Posterior cingulate gyrus (tissue), 11 donors: Measurements from ENCODE around the gene CD58.
A peak's percentile ranks its signal among the peaks of the same experiment; 100 is the strongest.
"Not testable (repeated sequence)": the region's sequence is repeated elsewhere in the genome, so short reads cannot be mapped to it uniquely, and the experiment has no call there.

ENCODE experiments used
- DNase-seq, 10 donors: peaks; one replicate each; pipeline versions ENCODE4 v3.0.0 to v3.0.0-alpha.2; 2020 to 2021; ENCODE audit warnings: mixed read lengths in 3 of 10
- intact Hi-C: fragments of 100-400 bp; cut with DNase I; formaldehyde crosslinking; loops from one replicate; pipeline ENCODE4 v1.15.1; 2023

The CD58 gene

DNA sequence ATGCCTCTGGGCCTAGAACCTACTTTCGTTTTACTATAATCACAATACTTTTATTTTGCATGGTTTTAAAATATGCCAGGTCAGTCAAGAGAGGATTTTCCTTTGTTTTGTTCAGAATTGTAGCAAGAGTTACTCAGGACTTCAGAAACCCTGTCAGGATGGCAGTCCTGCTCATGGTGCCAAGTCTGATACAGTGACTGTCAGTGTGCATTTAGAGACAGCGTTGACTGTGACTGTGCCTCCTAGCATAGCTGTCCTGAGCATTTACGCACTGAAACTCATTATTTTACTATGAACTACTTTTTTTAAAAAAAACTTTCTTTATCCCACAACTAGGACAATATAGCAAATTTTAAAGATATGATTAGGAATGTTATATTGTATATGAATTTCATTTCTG, 23.2 kb upstream of the CD58 start:
- intact Hi-C loops, DNase-seq: not testable (repeated sequence)

DNA sequence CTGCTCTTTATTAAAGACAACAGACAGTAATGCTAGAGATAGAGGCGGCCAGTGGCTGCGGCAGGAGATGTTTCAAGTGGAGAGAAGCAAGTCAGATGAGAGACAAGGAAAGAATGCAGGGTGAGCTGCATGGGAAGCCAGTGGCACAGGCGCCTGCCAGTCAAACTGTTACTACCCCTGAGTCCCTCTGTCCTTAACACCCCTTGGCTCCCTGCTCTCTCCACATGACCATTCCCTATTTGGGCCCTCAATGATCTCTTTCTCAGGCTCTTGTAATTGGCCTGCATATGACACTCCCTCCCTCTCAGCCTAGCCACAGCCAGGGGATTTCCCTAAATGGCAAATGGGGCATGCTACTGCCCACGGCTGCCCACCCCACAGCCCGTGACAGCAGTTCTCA, 22.6 kb upstream of the CD58 start:
- intact Hi-C loops, DNase-seq: not testable (repeated sequence)

DNA sequence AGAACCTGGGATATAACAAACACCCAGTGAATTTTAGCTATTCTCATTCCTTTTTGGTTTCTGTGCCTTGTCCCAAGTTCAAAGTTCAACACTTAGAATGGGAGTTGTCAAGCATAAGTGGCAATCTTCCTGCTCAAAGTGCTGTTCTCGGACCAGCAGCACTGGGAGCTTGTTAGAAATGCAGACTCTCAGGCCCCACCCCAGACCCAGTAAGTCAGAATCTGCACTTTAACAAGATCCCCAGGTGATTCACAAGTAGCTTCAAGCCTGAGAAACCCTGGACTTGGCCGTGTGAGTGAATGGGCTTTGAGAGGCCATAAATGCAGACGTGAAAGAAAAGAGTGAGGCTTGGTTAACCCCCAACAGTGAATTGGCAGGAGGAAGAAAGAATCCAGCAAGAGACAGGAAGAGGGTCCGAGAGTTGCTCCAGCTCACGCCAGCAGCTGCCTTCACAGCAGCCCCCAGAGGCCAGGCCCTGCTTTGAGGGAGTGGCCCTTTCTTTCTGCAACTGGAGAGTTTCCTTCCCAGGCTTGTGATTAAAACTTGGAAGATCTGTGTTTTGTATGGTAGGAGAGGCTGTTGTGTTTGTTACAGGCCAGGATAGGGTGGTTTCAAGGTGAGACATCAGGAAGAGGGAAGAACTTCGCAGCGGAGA, 21.3 kb upstream of the CD58 start:
- intact Hi-C loops, DNase-seq: not testable (repeated sequence)

GRCh38 chr1:116591006-116591950, 20.5 kb upstream of the CD58 start:
- intact Hi-C loops, DNase-seq: not testable (repeated sequence)

DNA sequence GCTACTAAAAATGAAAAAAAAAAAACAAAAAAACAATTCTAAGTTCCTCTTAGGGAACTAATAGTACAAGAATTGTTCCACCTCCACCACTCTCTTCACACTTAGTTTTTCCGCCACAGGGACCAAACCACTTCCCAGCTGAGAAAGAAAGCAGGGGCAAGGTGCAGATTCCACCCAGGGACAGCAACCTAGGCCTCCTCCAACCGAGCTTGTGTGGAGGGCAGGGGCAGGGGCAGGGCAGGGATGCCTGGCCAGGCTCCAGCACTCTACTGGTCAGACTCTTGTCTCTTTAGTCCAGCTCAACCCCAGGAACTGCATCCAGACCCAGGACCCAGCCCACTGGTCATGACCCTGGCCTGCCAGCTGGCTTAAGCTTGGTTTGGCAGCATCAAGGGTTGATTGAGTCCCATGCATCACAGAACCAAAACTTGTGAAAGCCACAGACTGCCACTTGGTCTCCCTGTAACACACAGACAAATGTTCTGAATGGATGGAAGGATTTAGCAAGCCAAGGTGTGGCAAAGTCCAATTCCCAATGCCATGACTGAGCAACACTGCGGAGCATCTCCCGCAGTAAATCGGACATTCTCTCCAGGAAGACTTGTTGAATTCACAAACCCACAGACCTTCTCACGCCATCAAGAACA, 19.7 kb upstream of the CD58 start:
- intact Hi-C loops: not testable (repeated sequence)

DNA sequence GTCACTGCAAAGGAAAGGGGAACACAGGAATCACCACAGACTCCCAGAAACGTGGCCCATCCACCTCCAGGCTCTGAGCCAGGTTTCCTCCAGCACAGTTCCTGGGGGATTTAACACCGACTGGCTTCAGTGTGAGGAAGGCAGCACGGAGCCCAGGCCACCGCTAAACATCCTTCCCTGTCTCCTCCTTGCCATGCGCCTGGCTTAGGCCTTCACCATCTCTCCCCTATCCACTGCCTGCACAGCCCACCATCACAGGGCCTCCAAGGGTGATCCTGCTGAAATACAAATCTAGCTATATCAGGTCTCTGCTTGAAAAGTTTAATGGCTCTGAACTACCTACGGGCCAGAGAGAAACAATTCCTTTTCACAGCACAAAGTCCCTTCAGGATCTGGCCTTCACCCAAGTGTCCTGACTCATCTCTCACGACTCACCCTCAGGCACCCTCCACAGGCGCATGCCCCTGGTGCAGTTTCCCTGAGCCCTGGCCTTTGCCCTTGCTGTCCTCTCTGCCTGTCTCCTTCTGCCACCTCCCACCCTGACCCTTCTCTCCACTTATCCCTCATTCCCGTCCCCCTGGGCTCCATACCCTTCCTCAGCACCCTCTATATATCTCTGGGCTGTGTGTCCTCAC, 18.4 kb upstream of the CD58 start:
- DNase-seq, intact Hi-C loops: not testable (repeated sequence)

More for the DNA sequence above, 19.7 kb upstream of the CD58 start:
- DNase-seq: not testable (repeated sequence)

DNA sequence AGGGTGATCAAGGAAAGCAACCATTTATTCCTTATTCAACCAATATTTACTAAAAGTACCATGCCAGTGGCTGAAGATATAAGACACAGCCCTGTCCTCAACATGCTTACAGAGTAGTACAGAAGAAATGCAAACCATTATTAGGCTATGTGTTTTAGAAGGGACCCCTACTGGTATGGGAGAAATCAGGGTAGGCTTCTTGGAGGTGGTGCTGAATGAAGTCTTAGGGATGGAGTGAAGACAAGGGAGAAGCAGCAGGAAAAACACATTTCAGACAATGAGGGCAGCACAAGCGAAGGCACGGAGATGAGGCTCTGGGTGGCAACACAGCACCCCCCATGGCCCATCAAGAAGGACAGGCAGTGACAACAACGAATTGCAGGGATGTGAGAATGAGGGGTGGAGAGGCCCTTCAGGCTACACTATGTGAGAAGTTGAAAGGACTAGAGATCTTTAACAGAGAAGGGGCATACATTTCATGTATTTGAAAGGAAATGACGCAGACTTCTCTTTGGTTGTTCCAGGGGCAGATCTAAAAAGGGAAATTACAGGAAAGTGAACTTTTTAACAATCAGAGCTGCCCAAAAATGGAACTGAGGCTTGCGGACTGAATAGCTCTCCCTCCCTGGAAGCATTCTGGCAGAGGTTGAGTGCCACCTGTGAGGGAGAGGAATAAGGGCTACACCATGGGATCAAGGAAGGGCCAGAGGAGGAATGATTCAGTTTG, 16.8 kb upstream of the CD58 start:
- intact Hi-C loops: no loop called here
- DNase-seq: no peak

DNA sequence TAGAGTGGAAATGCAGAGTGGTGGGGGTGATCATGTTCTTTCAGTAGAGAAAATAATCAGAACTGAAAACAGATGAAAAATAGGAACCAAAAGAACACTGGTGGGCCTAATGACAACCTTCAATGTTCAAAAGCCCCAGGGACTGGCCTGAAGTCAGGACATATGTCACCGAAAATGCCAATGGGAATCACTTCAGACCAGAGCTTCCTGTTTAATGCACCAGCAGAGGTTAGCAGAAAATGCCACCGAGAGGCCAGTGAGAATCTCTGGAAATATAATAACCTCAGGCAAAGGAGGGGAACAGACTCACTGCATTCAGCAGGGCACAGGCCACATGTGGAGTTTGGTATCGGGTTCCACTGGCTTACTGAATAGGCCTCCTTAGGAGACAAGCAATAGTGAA, 15.9 kb upstream of the CD58 start:
- intact Hi-C loops: no loop called here
- DNase-seq: no peak

DNA sequence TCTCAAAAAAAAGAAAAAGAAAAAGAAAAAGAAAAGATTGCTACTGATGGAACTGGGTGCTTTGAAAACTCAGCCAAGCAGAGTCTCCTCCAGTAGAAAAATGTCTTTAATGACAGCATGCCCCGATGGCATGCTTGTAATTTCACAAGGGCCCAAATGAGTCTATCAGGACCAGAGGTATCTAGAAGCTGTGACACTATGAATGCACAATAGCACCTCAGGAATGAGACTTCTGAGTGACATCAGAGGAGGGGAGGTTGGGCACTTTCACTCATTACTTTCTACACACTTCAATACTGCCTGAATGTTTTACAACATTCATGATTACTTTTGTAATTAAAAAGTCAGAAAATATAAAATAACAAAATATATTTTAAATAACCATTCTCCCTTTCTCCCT, 15.1 kb upstream of the CD58 start:
- no peak for DNase-seq
- intact Hi-C loops: no loop called here

- intact Hi-C loops: no loop called here
These were observed 10.6 kb upstream of the CD58 start for GRCh38 chr1:116581323-116581885.

DNA sequence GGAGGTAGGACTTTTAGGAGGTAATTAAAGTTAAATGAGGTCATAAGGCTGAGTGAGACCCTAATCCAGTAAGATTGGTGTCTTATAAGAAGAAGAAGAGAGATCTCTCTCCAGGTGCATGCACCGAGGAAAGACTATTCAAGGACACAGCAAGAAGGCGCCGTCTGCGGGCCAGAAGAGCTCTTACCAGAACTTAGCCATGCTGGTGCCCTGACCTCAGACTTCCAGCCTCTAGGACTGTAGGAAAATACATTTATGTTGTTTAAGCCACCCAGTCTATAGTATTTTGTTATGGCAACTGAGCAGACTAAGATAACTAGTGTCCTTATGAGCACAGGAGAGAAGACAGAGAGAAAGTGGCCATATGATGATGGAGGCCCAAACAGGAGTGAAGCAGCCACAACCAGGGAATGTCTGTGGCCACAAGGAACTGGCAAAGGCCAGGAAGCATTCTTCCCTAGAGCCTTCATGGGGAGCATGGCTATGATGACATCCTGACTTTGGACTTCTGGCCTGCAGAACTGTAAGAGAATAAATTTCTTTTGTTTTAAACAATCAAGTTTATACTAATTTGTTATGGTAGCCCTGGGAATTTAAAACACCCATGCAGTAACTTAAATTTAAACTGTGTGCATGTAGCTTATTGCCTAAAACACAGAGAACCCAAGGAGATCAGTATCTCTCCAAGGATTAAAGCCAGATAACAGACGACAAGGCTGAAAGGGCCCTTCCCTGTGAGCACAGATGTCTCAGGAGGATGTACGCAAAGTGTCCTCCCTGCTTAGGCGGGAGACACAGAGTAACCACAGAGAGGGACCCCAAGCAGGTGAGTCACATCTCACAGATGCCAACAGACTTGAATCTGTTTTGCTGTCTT, 9.9 kb upstream of the CD58 start:
- DNase-seq: no peak
- intact Hi-C loops: no loop called here

More at GRCh38 chr1:116581323-116581885, 10.6 kb upstream of the CD58 start:
- DNase-seq: no peak

- DNase-seq: no peak
- intact Hi-C loops: no loop called here
These were observed 8.5 kb upstream of the CD58 start for GRCh38 chr1:116579259-116579875.

DNA sequence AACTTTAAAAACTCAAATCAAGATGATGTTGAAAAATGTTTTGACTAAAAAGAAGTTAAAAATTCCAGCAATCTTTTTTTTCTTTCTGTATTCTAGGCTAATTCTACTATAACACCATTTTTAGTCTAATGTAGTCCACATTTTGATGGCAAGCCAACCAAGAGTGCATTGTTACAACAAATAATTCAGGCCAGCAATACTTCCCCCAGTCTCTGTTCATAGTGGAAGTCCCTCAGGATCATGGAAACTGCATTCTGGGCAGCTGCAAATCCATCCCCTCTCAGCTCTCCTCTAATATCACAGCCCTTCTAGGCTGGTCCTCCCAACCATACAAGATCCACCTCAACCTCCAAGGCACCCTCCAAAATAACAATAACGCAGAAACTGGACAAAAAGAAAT, 7.8 kb upstream of the CD58 start:
- DNase-seq: no peak
- intact Hi-C loops: no loop called here

DNA sequence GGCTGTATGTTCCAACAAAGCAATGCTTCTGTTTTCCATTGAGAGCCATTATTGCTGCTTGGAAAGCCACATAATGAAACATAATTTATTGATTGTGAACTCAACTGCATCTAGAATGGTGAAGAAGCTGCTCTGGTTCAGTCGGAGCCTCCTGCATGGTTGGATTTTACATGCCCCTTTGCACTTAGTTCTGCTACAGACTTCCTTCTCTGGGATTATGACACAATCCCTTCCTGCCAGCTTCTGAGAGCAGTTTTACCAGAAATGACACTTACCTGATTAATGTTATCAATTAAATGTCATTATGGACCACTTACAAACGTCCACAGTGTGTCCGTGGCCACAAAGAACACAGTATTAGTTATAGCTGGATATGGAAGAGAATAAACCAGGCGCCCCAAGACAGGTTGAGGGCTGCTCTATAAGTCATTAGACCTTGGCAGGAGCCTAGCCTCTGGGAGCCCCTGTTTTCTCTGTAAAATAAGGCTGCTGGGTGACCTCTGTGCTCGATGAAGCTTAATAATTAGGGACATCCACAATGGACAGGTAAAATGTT, 7.0 kb upstream of the CD58 start:
- intact Hi-C loops: no loop called here
- no peak for DNase-seq

DNA sequence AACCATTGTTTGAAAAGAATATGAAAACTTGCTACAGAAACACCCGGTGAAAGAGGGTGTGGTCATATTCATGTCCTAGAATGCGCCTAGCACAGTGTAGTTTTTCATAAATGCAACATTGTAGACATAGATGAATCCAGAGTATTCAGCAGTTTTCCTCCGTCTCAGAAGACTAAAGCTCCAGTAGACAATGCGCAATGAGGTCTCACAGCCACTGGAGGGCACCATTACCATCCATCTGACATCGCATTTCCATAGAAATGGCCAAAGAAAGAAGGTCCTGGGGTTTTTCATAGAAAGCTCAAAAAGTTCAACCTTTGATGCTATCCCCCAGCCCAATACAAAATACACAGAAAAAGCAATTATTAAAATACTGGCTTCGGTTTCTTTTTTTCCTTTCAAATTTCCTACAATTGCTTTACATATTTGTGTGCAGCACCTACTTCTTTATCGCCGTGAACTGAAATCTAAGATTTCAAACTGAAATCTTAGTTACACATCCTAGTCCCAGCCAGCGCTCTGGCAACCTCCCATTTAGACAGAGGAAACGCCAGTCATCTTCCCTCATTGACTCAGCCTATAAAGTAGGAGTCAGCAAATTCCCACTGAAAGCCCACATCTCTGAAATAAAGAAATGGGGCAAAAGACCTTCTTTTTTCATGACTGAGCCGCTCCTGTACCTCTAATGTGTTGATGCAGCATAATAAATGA, 3.9 kb upstream of the CD58 start:
- intact Hi-C loops: loop anchor here (5.0 kb wide), 1 partner anchor 488 kb away; the partner anchor contains the start of gene TTF2
- peak in 9 of 10 donors; percentile 43 to 94 (median 68) for DNase-seq

DNA sequence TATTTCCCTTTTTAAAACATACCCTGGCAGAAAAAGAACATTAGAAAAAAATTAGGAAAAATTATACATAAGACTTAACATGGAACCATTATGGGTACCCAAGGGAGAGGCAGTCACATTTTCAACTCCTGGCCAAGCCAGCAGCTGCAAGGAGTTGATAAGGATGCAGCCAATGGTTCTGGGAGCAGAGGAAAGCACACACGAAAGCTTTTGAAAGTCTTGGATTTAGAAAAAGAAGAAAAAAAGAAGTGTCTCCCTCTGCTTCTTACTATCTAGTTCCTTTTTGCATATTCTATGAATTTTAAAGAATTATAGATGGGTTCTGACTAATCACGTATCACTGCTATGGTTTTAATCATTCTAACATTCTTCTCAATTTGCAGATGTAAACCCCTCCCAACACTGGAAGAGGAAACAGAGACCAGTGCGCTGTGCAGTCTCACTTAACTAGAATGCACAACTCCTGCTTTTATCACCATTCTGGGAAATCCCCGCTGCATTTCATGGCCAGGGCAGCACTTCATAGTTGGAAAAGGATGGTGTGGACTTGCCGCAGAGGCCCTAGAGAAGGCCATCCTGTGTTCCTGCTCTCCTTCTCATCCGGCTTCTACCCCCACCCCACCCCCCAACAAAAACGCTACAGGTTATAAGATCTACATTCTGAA, 2.7 kb upstream of the CD58 start:
- intact Hi-C loops: loop anchor here (5.0 kb wide), 1 partner anchor 489 kb away; the partner anchor contains the start of gene TTF2
- no peak for DNase-seq
